Measurements from ENCODE around the gene OLFM1.

GRCh38 chr9:135062254-135062653, 25.2 kb upstream of the OLFM1 start:
- TF ChIP-seq CTCF (IDR thresholded peaks at IDR 0.05 in 2 of 3, conservative IDR thresholded peaks at IDR 0.05 in 1 of 3; ENCODE audit: insufficient read depth in 2 of 3, low read depth in 1 of 3, low read length in 3 of 3) (no peak), POLR2A (conservative IDR thresholded peaks at IDR 0.05) (no peak), RNF2 (IDR thresholded peaks at IDR 0.05) (no peak), NR2C1 (IDR thresholded peaks at IDR 0.05) (no peak), NR2C1 (tag; IDR thresholded peaks at IDR 0.05) (no peak), MCM3 (IDR thresholded peaks at IDR 0.05) (no peak), CBX5 (IDR thresholded peaks at IDR 0.05; ENCODE audit: borderline replicate concordance, low read depth) (no peak), PRDM10 (IDR thresholded peaks at IDR 0.05; ENCODE audit: partially characterized antibody) (no peak), GATAD2B (IDR thresholded peaks at IDR 0.05; ENCODE audit: borderline replicate concordance) (no peak), REST (IDR thresholded peaks at IDR 0.05; ENCODE audit: borderline replicate concordance) (no peak), REST (CRISPR knock-in tag; IDR thresholded peaks at IDR 0.05; ENCODE audit: low read depth) (no peak), CEBPZ (IDR thresholded peaks at IDR 0.05; ENCODE audit: borderline replicate concordance, low read depth, low read length) (no peak), ZNF740 (CRISPR knock-in tag; IDR thresholded peaks at IDR 0.05) (no peak), ZNF740 (tag; IDR thresholded peaks at IDR 0.05) (no peak), SP2 (IDR thresholded peaks at IDR 0.05; ENCODE audit: extremely low read depth, low read depth, low read length, poor library complexity, severe bottlenecking) (no peak), BRF2 (IDR thresholded peaks at IDR 0.05; ENCODE audit: borderline replicate concordance, insufficient read depth, insufficient read length) (no peak)

All from K562 (cell line).